Rectal smooth muscle tissue (tissue), 1 donor: ENCODE measurements around the gene JMJD1C.
"Not testable (repeated sequence)": the region's sequence is repeated elsewhere in the genome, so short reads cannot be mapped to it uniquely, and the experiment has no call there.

Experiments used
- H3K27ac ChIP-seq: one replicate; pipeline ENCODE4 v1.7.0; 2013; ENCODE audit warnings: low read depth, low read length, inconsistent platforms
- H3K27me3 ChIP-seq: one replicate; pipeline ENCODE4 v1.7.0; 2013; ENCODE audit warnings: low read length; ENCODE audit not compliant: control insufficient read depth, insufficient read depth
- H3K36me3 ChIP-seq: one replicate; pipeline ENCODE4 v1.7.0; 2013; ENCODE audit warnings: low read length; ENCODE audit not compliant: control insufficient read depth, insufficient read depth
- H3K4me1 ChIP-seq: one replicate; pipeline ENCODE4 v1.7.0; 2013; ENCODE audit warnings: low read length; ENCODE audit not compliant: control insufficient read depth, insufficient read depth
- H3K4me3 ChIP-seq: one replicate; pipeline ENCODE4 v1.7.0; 2013; ENCODE audit warnings: low read length
- H3K9ac ChIP-seq: one replicate; pipeline ENCODE4 v1.7.0; 2013; ENCODE audit warnings: low read length

The JMJD1C gene

GRCh38 chr10:63497321-63497720 is 31.5 kb upstream of the JMJD1C start:
- Histone ChIP-seq H3K9ac (no peak overlapping the region), H3K4me1 (no peaks in the 10 kb centered on the region), H3K27me3 (no peaks in the 10 kb centered on the region)

DNA sequence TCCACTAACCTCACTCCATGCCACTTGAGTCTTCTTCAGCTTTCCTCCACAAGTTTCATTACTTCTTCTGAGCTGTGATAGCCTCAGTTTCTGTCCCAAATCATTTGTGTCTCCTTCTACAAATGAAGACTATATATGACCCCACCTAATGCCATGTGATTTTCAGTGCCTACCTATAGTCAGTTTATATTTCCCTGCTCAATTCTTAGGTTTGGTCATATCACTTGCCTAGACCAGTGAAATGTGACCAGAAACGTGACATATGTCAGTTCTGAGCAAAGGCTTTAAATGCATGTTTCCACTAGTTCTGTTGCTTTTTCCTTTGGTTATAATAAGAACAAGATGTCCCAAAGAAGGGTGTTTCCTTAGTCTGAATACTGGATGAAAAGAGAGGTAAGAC is 30.8 kb upstream of the JMJD1C start:
- Histone ChIP-seq H3K4me1 (peaks cover 2% of the 10 kb centered on the region), H3K9ac (no peak overlapping the region), H3K4me3 (no peak overlapping the region), H3K27ac (no peak overlapping the region), H3K36me3 (no peaks in the 10 kb centered on the region), H3K27me3 (no peaks in the 10 kb centered on the region)

More at GRCh38 chr10:63497321-63497720, 31.5 kb upstream of the JMJD1C start:
- H3K36me3 ChIP-seq = no peaks in the 10 kb centered on the region
- no peak overlapping the region for H3K27ac ChIP-seq
- no peak overlapping the region for H3K4me3 ChIP-seq

GRCh38 chr10:63494951-63495350 is 29.2 kb upstream of the JMJD1C start:
- Histone ChIP-seq H3K27me3 (no peaks in the 10 kb centered on the region), H3K4me1 (peaks cover 4% of the 10 kb centered on the region)

DNA sequence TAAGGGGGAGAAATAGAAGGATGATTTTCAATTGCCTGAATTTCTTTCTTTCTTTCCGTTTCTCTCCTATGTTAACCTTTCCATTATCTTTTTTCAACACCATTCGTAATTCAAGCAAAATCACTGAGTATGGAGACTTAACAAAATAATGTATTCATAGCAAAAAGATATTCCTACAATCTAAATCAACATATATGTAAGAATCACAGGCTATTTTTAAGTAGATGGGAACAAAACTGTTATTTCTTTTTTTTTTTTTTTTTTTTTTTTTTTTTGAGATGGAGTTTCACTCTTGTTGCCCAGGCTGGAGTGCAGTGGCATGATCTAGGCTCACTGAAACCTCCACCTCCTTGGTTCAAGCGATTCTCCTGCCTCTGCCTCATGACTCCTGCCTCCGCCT is 27.2 kb upstream of the JMJD1C start:
- Histone ChIP-seq H3K4me1 (peaks cover 4% of the 10 kb centered on the region), H3K27me3 (no peaks in the 10 kb centered on the region), H3K36me3 (no peaks in the 10 kb centered on the region), H3K27ac (no peak overlapping the region), H3K4me3 (no peak overlapping the region), H3K9ac (no peak overlapping the region)

More at GRCh38 chr10:63494951-63495350, 29.2 kb upstream of the JMJD1C start:
- H3K27ac ChIP-seq = no peak overlapping the region
- no peak overlapping the region for H3K4me3 ChIP-seq
- H3K9ac ChIP-seq = no peak overlapping the region
- no peaks in the 10 kb centered on the region for H3K36me3 ChIP-seq

DNA sequence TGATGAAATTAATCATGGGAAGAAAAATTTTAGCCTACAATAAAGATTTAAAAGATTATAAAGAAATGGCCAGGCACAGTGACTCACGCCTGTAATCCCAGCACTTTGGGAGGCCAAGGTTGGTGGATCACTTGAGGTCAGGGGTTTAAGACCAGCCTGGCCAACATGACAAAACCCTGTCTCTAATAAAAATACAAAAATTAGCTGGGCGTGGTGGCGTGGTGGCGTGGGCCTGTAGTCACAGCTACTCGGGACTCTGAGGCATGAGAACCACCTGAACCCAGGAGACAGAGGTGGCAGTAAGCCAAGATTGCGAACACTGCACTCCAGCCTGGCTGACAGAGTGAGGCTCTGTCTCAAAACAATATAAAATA is 26.5 kb upstream of the JMJD1C start:
- not testable (repeated sequence) for H3K4me1 ChIP-seq, H3K36me3 ChIP-seq, H3K27ac ChIP-seq, H3K4me3 ChIP-seq, H3K9ac ChIP-seq, H3K27me3 ChIP-seq

DNA sequence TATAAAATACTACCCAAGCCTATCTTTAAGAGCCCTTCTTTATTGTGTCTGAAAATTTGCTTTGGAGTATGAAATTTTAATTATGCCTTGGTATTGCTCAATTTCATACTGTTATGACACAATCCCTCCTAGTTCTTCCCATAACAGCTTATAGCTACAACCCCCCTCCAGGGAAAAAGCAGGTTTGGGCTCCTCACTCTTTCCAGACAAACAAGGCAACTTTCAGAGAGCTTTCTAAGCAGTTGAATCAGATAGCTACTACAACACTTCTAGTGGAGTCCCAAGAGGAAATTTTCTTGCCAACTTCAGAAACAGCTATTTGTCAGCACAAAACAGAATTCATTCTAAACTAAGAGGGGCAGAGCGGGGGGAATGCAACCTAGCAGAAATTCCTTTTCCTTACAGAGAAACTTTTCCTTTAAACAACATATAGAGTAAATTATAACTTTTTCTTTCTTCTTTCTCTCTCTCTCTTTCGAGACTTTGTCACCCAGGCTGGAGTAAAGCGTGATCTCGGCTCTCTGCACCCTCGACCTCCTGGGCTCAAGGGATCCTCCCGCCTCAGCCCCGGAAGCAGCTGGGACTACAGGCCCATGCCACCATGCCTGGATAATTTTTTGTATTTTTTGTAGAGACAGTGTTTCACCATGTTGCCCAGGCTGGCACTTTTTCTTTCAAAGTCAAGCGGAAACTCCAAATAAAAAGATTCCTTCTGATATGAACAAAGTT is 26.0 kb upstream of the JMJD1C start:
- peak overlapping the region; percentile 1 for H3K27ac ChIP-seq
- H3K4me1 ChIP-seq = peaks cover 4% of the 10 kb centered on the region
- no peaks in the 10 kb centered on the region for H3K36me3 ChIP-seq
- H3K4me3 ChIP-seq = no peak overlapping the region
- H3K9ac ChIP-seq = no peak overlapping the region
- H3K27me3 ChIP-seq = no peaks in the 10 kb centered on the region

GRCh38 chr10:63489838-63490237 is 24.1 kb upstream of the JMJD1C start:
- peaks cover 7% of the 10 kb centered on the region for H3K4me1 ChIP-seq
- no peaks in the 10 kb centered on the region for H3K36me3 ChIP-seq
- no peak overlapping the region for H3K4me3 ChIP-seq
- H3K27me3 ChIP-seq = no peaks in the 10 kb centered on the region
- H3K9ac ChIP-seq = no peak overlapping the region
- no peak overlapping the region for H3K27ac ChIP-seq

- no peak overlapping the region for H3K4me3 ChIP-seq
- H3K9ac ChIP-seq = no peak overlapping the region
- H3K27me3 ChIP-seq = no peaks in the 10 kb centered on the region
- H3K27ac ChIP-seq = no peak overlapping the region
- peaks cover 7% of the 10 kb centered on the region for H3K4me1 ChIP-seq
- no peaks in the 10 kb centered on the region for H3K36me3 ChIP-seq
Observed at GRCh38 chr10:63487990-63488389, 22.2 kb upstream of the JMJD1C start.

DNA sequence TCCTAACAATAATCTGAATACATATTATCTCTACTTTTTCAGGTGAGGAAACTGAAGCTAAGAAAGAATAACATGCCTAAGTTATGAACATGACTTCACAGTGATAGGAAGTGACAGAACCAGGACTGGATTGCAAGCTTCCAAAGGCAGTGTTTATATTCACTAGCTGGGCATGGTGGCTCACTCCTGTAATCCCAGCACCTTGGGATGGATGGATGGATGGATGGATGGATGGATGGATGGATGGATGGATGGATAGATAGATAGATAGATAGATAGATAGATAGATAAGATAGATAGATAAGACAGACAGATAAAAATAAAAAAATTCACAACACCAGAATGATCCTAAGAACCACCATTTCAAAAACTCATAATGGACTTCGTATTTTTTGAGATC is 18.2 kb upstream of the JMJD1C start:
- Histone ChIP-seq H3K9ac (no peak overlapping the region), H3K27me3 (no peaks in the 10 kb centered on the region), H3K4me3 (no peak overlapping the region), H3K36me3 (no peaks in the 10 kb centered on the region), H3K27ac (no peak overlapping the region), H3K4me1 (peaks cover 3% of the 10 kb centered on the region)

DNA sequence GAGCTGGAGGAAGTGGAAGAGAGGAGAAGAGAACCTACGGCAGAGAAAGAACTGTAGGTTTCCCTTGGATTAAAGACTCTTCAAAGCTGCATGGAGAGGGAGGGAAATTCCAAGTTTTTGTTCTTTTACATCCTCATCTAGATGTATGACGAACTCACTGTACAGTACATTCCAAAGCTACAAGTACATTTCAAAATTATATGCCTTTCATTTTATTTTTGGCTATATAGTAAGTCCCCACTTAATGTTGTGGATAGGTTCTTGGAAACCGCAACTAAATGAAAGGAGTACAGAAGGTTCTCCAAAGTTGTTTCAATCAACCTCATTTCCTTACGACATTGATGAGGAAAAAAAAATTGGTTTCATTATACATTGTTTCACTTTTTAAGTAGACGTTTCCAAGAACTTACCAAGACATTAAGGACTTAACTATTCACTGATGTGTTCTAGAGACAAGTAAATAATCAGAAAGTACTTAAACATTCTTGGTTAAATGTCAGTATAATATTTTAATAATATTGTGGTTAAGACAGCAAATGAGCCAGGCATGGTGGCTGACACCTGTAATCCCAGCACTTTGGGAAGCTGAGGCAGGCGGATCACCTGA is 16.1 kb upstream of the JMJD1C start:
- H3K4me3 ChIP-seq = no peak overlapping the region
- no peaks in the 10 kb centered on the region for H3K27me3 ChIP-seq
- H3K9ac ChIP-seq = no peak overlapping the region
- no peak overlapping the region for H3K27ac ChIP-seq
- peaks cover 3% of the 10 kb centered on the region for H3K4me1 ChIP-seq
- no peaks in the 10 kb centered on the region for H3K36me3 ChIP-seq

DNA sequence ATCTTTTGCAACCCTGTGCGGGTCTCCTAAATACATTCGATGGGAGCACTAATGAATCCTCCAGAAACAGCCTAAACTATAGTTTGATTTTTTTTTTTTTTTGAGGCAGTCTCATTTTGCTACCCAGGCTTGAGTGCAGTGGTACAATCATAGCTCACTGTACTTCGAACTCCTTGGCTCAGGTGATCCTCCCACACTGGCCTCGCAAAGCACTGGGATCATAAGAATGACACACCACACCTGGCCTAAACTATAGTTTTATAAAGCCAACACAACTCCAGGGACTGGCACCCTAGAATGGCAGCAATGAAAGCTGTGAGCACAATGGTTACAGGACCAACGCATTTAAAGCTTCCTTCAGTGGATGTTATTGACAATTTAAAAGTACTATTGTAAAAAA is 14.5 kb upstream of the JMJD1C start:
- no peak overlapping the region for H3K27ac ChIP-seq
- H3K27me3 ChIP-seq = no peaks in the 10 kb centered on the region

GRCh38 chr10:63478564-63478963 is 12.8 kb upstream of the JMJD1C start:
- no peaks in the 10 kb centered on the region for H3K4me1 ChIP-seq
- H3K27ac ChIP-seq = no peak overlapping the region
- H3K4me3 ChIP-seq = no peak overlapping the region
- H3K9ac ChIP-seq = no peak overlapping the region
- no peaks in the 10 kb centered on the region for H3K27me3 ChIP-seq
- no peaks in the 10 kb centered on the region for H3K36me3 ChIP-seq

More for the DNA sequence above, 14.5 kb upstream of the JMJD1C start:
- Histone ChIP-seq H3K36me3 (no peaks in the 10 kb centered on the region), H3K4me1 (no peaks in the 10 kb centered on the region), H3K4me3 (no peak overlapping the region), H3K9ac (no peak overlapping the region)

- no peak overlapping the region for H3K4me3 ChIP-seq
- H3K4me1 ChIP-seq = no peaks in the 10 kb centered on the region
- no peak overlapping the region for H3K9ac ChIP-seq
- no peaks in the 10 kb centered on the region for H3K36me3 ChIP-seq
- no peak overlapping the region for H3K27ac ChIP-seq
- no peaks in the 10 kb centered on the region for H3K27me3 ChIP-seq
Observed at GRCh38 chr10:63477927-63478326, 12.2 kb upstream of the JMJD1C start.
